ENCODE measurements around the gene TRPC4AP.

- TF ChIP-seq POLR2A (IDR thresholded peaks at IDR 0.05) = no peak
- TF ChIP-seq, protein P1, sequence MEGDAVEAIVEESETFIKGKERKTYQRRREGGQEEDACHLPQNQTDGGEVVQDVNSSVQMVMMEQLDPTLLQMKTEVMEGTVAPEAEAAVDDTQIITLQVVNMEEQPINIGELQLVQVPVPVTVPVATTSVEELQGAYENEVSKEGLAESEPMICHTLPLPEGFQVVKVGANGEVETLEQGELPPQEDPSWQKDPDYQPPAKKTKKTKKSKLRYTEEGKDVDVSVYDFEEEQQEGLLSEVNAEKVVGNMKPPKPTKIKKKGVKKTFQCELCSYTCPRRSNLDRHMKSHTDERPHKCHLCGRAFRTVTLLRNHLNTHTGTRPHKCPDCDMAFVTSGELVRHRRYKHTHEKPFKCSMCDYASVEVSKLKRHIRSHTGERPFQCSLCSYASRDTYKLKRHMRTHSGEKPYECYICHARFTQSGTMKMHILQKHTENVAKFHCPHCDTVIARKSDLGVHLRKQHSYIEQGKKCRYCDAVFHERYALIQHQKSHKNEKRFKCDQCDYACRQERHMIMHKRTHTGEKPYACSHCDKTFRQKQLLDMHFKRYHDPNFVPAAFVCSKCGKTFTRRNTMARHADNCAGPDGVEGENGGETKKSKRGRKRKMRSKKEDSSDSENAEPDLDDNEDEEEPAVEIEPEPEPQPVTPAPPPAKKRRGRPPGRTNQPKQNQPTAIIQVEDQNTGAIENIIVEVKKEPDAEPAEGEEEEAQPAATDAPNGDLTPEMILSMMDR (IDR thresholded peaks at IDR 0.05) = no peak
Measured at GRCh38 chr20:34982270-34983088, 110.1 kb downstream of the TRPC4AP start.
